GM23338 (cell line): ENCODE data around the gene SLC66A1. TPM values are rescaled to one million over a fixed set of nuclear protein-coding genes. Genes with fewer than 3 reads are reported as not detected.
A peak's percentile ranks its signal among the peaks of the same experiment; 100 is the strongest.

Source experiments
- ATAC-seq: fragments of 200-7000 bp; cut with Tn5 transposase; 3 replicates; pipeline ENCODE4 v1.9.1; 2020
- DNase-seq: peaks from one replicate; pipeline ENCODE4 v3.0.0-alpha.2; 2015; ENCODE audit warnings: low spot score
- H2AFZ ChIP-seq: fragments of 200-600 bp; sonication (generic); 2 replicates; pipeline ENCODE4 v1.8.0; 2016; ENCODE audit warnings: antibody characterized with exemption, mild to moderate bottlenecking, moderate library complexity
- H3F3A ChIP-seq: fragments of 200-600 bp; sonication (generic); replicated peaks from 2 replicates; pipeline ENCODE4 v1.8.0; 2017; ENCODE audit warnings: antibody characterized with exemption, mixed run types, low read depth
- H3K27ac ChIP-seq: fragments of 200-600 bp; sonication (generic); 2 replicates; pipeline ENCODE4 v1.6.1; 2016; ENCODE audit warnings: low read depth
- H3K27me3 ChIP-seq: fragments of 200-600 bp; sonication (generic); 2 replicates; pipeline ENCODE4 v1.8.0; 2016; ENCODE audit warnings: mild to moderate bottlenecking, mixed run types, moderate library complexity; ENCODE audit not compliant: insufficient read depth
- H3K36me3 ChIP-seq: fragments of 200-600 bp; sonication (generic); 2 replicates; pipeline ENCODE4 v1.8.0; 2016; ENCODE audit warnings: mild to moderate bottlenecking; ENCODE audit not compliant: insufficient read depth
- H3K4me1 ChIP-seq: fragments of 200-600 bp; sonication (generic); 2 replicates; pipeline ENCODE4 v1.8.0; 2016; ENCODE audit warnings: mild to moderate bottlenecking, moderate library complexity; ENCODE audit not compliant: insufficient read depth
- H3K4me2 ChIP-seq: fragments of 200-600 bp; sonication (generic); 2 replicates; pipeline ENCODE4 v1.7.1; 2017; ENCODE audit warnings: mixed run types
- H3K4me3 ChIP-seq: fragments of 200-600 bp; sonication (generic); 2 replicates; pipeline ENCODE4 v1.6.1; 2016; ENCODE audit warnings: mixed run types
- H3K79me2 ChIP-seq: fragments of 200-600 bp; sonication (generic); replicated peaks from 2 replicates; pipeline ENCODE4 v1.8.0; 2017; ENCODE audit warnings: mild to moderate bottlenecking; ENCODE audit not compliant: insufficient read depth
- H3K9me2 ChIP-seq: fragments of 200-600 bp; sonication (generic); 2 replicates; pipeline ENCODE4 v1.8.0; 2017; ENCODE audit not compliant: insufficient read depth
- H4K20me1 ChIP-seq: fragments of 200-600 bp; sonication (generic); replicated peaks from 2 replicates; pipeline ENCODE4 v1.8.0; 2017; ENCODE audit warnings: mild to moderate bottlenecking; ENCODE audit not compliant: insufficient read depth
- H3K27ac Mint-ChIP-seq: 2 replicates; pipeline ENCODE4 v1.8.0; 2020; ENCODE audit warnings: inconsistent platforms, mild to moderate bottlenecking, moderate library complexity, mixed read lengths
- H3K27me3 Mint-ChIP-seq: 3 replicates; pipeline ENCODE4 v1.8.0; 2022; ENCODE audit warnings: low read depth, mild to moderate bottlenecking, moderate library complexity, mixed read lengths, inconsistent platforms; ENCODE audit not compliant: insufficient read depth, poor library complexity
- H3K36me3 Mint-ChIP-seq: 3 replicates; pipeline ENCODE4 v1.8.0; 2021; ENCODE audit warnings: low read depth, mild to moderate bottlenecking, inconsistent platforms, moderate library complexity, mixed read lengths
- H3K4me1 Mint-ChIP-seq: 3 replicates; pipeline ENCODE4 v1.8.0; 2020; ENCODE audit warnings: mild to moderate bottlenecking, inconsistent platforms, mixed read lengths
- H3K4me3 Mint-ChIP-seq: 3 replicates; pipeline ENCODE4 v1.8.0; 2021; ENCODE audit warnings: moderate library complexity, mild to moderate bottlenecking, inconsistent platforms, mixed read lengths
- H3K9me3 Mint-ChIP-seq: 3 replicates; pipeline ENCODE4 v1.8.0; 2020; ENCODE audit warnings: moderate library complexity, mild to moderate bottlenecking, inconsistent platforms, mixed read lengths
- CTCF ChIP-seq, 2 experiments: fragments of 200-600 bp in 1 of 2; sonication (generic) in 1 of 2; conservative IDR thresholded peaks; 2 replicates each; pipeline versions ENCODE4 v1.5.1 to v1.6.1; 2016 to 2017; ENCODE audit warnings: antibody characterized with exemption in 2 of 2, low read depth in 2 of 2, mild to moderate bottlenecking in 2 of 2, moderate library complexity in 1 of 2
- EZH2 ChIP-seq: fragments of 200-600 bp; sonication (generic); IDR thresholded peaks from one replicate; pipeline ENCODE4 v1.8.0; 2017; ENCODE audit warnings: antibody characterized with exemption, mild to moderate bottlenecking, low read depth; ENCODE audit not compliant: unreplicated experiment
- EZH2phosphoT487 ChIP-seq: fragments of 200-600 bp; sonication (generic); IDR thresholded peaks from one replicate; pipeline ENCODE4 v1.8.1; 2018; ENCODE audit warnings: antibody characterized with exemption; ENCODE audit not compliant: unreplicated experiment
- JUNB ChIP-seq: IDR thresholded peaks from one replicate; pipeline ENCODE4 v1.6.1; 2016; ENCODE audit warnings: antibody characterized with exemption; ENCODE audit not compliant: unreplicated experiment
- REST ChIP-seq: IDR thresholded peaks from one replicate; pipeline ENCODE4 v1.6.1; 2018; ENCODE audit warnings: antibody characterized with exemption; ENCODE audit not compliant: unreplicated experiment
- ZNF114 ChIP-seq: fragments of 250-450 bp; sonication (Bioruptor Pico); IDR thresholded peaks from 2 replicates; pipeline ENCODE4 v1.5.0; 2020; ENCODE audit warnings: mild to moderate bottlenecking, moderate library complexity
- polyA plus RNA-seq: library from polyadenylated mRNA; unstranded; fragments of >200 nt; fragmentation: Nextera tagmentation; extraction: Ambion mirVana; gene quantifications from 2 replicates; pipeline ENCODE4 v1.2.1, GENCODE V29; 2016
- total RNA-seq: library from RNA; depleted of rRNA; stranded (reverse); fragments of >200 nt; shearing (Covaris generic); gene quantifications from 2 replicates; pipeline ENCODE4 v1.2.3, GENCODE V29; 2014

The SLC66A1 gene
- total and polyA plus RNA-seq, 2 experiments from 2014 or later: 6.9 to 19.7 TPM

- Mint-ChIP-seq H3K27me3 (peaks cover 8% of the 10 kb centered on the region), H3K27ac (no peak overlapping the region), H3K4me3 (no peak overlapping the region), H3K4me1 (peaks cover 22% of the 10 kb centered on the region), H3K9me3 (no peaks in the 10 kb centered on the region), H3K36me3 (peaks cover 14% of the 10 kb centered on the region)
- 0 out of 2 replicates have a peak, but pooled peaks cover 3% of the 10 kb centered on the region for H4K20me1 ChIP-seq
- no peak overlapping the region for H2AFZ ChIP-seq
- ATAC-seq (no peak), DNase-seq (no peak)
- H3K9me2 ChIP-seq: no peaks in the 10 kb centered on the region
- H3K4me1 ChIP-seq: 0 out of 2 replicates have a peak, but pooled peaks cover 8% of the 10 kb centered on the region
- peaks cover 10% of the 10 kb centered on the region for H3K27me3 ChIP-seq
- no peak overlapping the region for H3K27ac ChIP-seq
- TF ChIP-seq JUNB (no peak), ZNF114 (no peak), EZH2 (no peak), EZH2phosphoT487 (no peak), CTCF (conservative IDR thresholded peaks at IDR 0.05; ENCODE audit: low read depth in 2 of 2) (no peak), REST (no peak)
- no peaks in the 10 kb centered on the region; the same call in 1 of the 2 replicates for H3K79me2 ChIP-seq
- H3K4me2 ChIP-seq: no peak overlapping the region
- H3F3A ChIP-seq: no peaks in the 10 kb centered on the region
- no peaks in the 10 kb centered on the region; the same call in 1 of the 2 replicates for H3K36me3 ChIP-seq
- H3K4me3 ChIP-seq: no peak overlapping the region
Measured at GRCh38 chr1:19313961-19314882, 2.1 kb downstream of the SLC66A1 start.

- Histone ChIP-seq H3K4me1 (0 out of 2 replicates have a peak, but pooled peaks cover 8% of the 10 kb centered on the region), H3K79me2 (no peaks in the 10 kb centered on the region), H3K4me2 (no peak overlapping the region), H3K4me3 (no peak overlapping the region), H3K27ac (no peak overlapping the region), H3K9me2 (no peaks in the 10 kb centered on the region), H4K20me1 (0 out of 2 replicates have a peak, but pooled peaks cover 3% of the 10 kb centered on the region), H3K27me3 (peaks cover 9% of the 10 kb centered on the region), H2AFZ (no peak overlapping the region), H3F3A (no peaks in the 10 kb centered on the region), H3K36me3 (no peaks in the 10 kb centered on the region; the same call in 1 of the 2 replicates)
- peaks cover 17% of the 10 kb centered on the region for H3K36me3 Mint-ChIP-seq
- ATAC-seq (no peak), DNase-seq (no peak)
- H3K27me3 Mint-ChIP-seq: peaks cover 5% of the 10 kb centered on the region
- H3K27ac Mint-ChIP-seq: 0 out of 2 replicates have a peak overlapping the region, but pooled peaks have one; percentile 9
- H3K9me3 Mint-ChIP-seq: no peaks in the 10 kb centered on the region
- TF ChIP-seq CTCF (conservative IDR thresholded peaks at IDR 0.05; ENCODE audit: low read depth in 2 of 2) (no peak), ZNF114 (no peak)
- peaks cover 22% of the 10 kb centered on the region for H3K4me1 Mint-ChIP-seq
- H3K4me3 Mint-ChIP-seq: no peak overlapping the region
Measured at GRCh38 chr1:19315378-19316198, 3.5 kb downstream of the SLC66A1 start.
